Activated naive CD4-positive, alpha-beta T cell treated with anti-CD3 and anti-CD28 coated beads, Interleukin-2, amount 50 U/mL, for 24 hours (primary cell): ENCODE results near the gene BTBD2.

ENCODE experiments used
- H3K27ac Mint-ChIP-seq: one replicate; pipeline ENCODE4 v1.8.0; 2021; ENCODE audit warnings: mild to moderate bottlenecking, mixed read lengths
- H3K27me3 Mint-ChIP-seq: one replicate; pipeline ENCODE4 v1.8.0; 2021; ENCODE audit warnings: mixed read lengths
- H3K36me3 Mint-ChIP-seq: one replicate; pipeline ENCODE4 v1.8.0; 2021; ENCODE audit warnings: mixed read lengths
- H3K4me1 Mint-ChIP-seq: one replicate; pipeline ENCODE4 v1.8.0; 2021; ENCODE audit warnings: mixed read lengths
- H3K4me3 Mint-ChIP-seq: one replicate; pipeline ENCODE4 v1.8.0; 2021; ENCODE audit warnings: mild to moderate bottlenecking, mixed read lengths
- H3K9me3 Mint-ChIP-seq: one replicate; pipeline ENCODE4 v1.8.0; 2021; ENCODE audit warnings: mixed read lengths

BTBD2 gene

DNA sequence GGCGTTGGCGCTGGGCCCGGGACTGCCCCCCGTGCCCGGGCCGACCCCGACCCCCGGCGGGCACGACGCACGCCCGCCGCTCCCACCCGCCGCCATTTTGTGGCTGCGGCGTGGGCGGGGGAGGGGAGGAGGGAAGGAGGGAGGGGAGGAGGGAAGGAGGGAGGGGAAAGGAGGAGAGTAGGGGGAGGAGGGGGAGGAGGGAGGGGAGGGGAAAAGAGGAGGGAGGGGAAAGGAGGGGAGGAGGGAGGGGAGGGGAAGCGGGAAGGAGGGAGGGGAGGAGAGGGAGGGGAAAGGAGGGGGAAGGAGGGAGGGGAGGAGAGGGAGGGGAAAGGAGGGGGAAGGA lies at the start of gene BTBD2:
TSS of gene BTBD2 (minus strand) at position 107 of the 343 bp plus-strand sequence. CDS start at position 96, 11 bp downstream.
- Mint-ChIP-seq H3K27ac (peak within 1 kb of the TSS; percentile 17), H3K27me3 (no peaks in the 10 kb centered on the region), H3K4me3 (peak within 1 kb of the TSS; percentile 59), H3K9me3 (no peaks in the 10 kb centered on the region), H3K4me1 (peaks cover 17% of the 10 kb centered on the region), H3K36me3 (no peaks in the 10 kb centered on the region)

DNA sequence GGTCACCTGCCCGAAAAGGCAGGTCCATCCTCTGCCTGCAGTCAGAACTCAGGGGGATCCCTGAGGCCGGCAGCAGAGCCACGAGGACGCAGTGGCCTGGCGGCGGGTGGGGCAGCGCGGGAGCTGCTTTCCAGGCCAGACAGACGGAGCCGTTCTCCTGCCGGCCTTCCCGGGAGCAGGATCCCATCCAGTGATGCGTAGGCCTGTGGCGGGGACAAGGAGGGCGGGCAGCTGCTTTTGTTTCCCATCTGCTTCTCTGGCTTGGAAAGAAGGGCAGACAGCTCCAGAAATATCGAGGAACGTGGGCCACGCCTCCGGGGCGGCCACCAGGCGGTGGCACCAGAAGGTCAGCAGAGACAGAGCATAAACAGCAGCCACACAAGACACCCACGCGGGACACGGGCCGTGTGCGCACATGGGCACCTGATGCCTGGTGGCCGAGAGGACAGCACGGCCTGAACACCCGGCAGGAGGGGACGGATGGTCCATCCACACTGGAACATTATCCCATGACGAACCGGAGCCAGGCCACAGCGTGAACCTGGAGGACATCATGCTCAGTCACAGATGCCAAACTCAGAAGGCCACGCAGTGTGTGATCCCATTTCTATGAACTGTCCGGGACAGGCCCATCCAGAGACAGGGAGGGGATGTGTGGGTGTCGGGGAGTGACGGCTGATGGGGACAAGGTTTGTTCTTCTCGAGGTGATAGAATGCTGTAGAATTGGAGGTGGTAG lies 49.4 kb upstream of the BTBD2 start:
- Mint-ChIP-seq H3K4me3 (no peak overlapping the region), H3K4me1 (peaks cover 30% of the 10 kb centered on the region), H3K36me3 (no peaks in the 10 kb centered on the region), H3K27ac (no peak overlapping the region), H3K9me3 (no peaks in the 10 kb centered on the region), H3K27me3 (no peaks in the 10 kb centered on the region)

DNA sequence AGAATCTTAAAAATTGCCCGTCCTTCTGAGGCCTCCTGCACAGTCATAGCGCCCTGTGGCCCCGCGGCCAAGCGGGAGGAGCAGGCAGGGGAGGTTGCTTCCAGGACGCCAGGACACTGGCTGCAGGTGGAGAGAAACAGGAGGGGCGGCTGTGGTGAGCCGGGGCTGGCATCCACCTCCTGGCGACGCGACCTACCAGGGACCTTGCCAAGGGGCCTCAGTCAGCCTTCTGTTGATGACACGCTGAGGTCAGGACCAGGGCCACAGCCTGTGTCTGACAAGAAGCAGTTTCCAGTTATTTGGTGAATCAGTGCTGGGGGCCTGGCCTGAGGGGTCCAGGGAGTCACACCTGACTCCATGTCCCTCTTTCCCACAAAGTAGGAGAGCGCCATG lies 48.9 kb upstream of the BTBD2 start:
- no peak overlapping the region for H3K27ac Mint-ChIP-seq
- peaks cover 27% of the 10 kb centered on the region for H3K4me1 Mint-ChIP-seq
- no peak overlapping the region for H3K4me3 Mint-ChIP-seq

DNA sequence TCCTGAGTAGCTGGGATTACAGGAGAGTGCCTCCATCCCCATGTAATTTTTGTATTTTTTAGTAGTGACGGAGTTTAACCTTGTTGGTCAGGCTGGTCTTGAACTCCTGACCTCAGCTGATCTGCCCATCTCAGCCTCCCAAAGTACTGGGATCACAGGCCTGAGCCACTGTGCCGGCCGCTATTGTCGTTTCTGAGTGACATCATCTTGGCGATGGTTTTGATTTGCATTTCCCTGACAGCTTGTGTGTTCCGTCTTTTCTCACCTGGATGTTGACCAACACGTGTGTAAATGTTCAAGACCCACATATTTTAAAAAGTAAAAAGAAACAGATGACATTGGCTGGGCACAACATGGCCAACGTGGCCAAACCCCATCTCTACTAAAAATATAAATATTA lies 48.3 kb upstream of the BTBD2 start:
- peaks cover 31% of the 10 kb centered on the region for H3K4me1 Mint-ChIP-seq

More for the DNA sequence above, 48.9 kb upstream of the BTBD2 start:
- no peaks in the 10 kb centered on the region for H3K9me3 Mint-ChIP-seq
- no peaks in the 10 kb centered on the region for H3K27me3 Mint-ChIP-seq
- H3K36me3 Mint-ChIP-seq = no peaks in the 10 kb centered on the region

DNA sequence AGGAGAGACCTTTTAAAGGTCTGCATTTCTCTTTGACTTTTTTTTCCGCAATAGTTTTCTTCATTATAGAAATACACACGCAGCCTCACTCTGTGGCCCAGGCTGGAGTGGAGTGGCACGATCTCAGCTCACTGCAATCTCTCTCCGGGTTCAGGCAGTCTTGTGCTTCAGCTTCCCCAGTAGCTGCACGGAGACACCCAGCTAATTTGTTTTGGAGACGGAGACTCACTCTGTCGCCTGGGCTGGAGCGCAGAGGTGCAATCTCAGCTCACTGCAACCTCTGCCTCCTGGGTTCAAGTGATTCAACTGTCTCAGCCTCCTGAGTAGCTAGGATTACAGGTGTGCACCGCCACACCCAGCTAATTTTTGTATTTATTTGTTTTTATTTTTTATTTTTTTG lies 47.3 kb upstream of the BTBD2 start:
- Mint-ChIP-seq H3K27me3 (no peaks in the 10 kb centered on the region), H3K27ac (peak overlapping the region; percentile 17), H3K4me3 (peak overlapping the region; percentile 90), H3K36me3 (no peaks in the 10 kb centered on the region), H3K4me1 (peaks cover 37% of the 10 kb centered on the region), H3K9me3 (no peaks in the 10 kb centered on the region)

More for the DNA sequence above, 48.3 kb upstream of the BTBD2 start:
- no peak overlapping the region for H3K4me3 Mint-ChIP-seq
- H3K36me3 Mint-ChIP-seq = no peaks in the 10 kb centered on the region
- H3K27ac Mint-ChIP-seq = peak overlapping the region; percentile 46
- no peaks in the 10 kb centered on the region for H3K27me3 Mint-ChIP-seq
- H3K9me3 Mint-ChIP-seq = no peaks in the 10 kb centered on the region

DNA sequence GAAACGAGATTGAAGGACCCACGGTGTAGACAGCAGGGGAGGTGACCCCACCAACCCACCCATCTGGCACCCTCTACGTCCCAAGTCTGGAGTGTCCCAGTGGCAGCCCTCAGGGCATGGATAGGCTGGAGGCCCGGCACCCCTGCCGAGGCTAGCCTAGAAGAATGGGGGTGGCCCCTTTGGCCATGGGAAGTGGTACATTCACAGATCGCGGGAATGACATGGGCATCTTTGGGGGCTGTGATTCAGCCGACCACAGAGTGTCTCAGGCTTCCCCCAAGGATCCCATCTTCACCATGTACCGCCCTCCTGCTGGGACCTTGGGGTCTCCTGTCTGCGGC lies 46.8 kb upstream of the BTBD2 start:
- peaks cover 37% of the 10 kb centered on the region for H3K4me1 Mint-ChIP-seq
- H3K9me3 Mint-ChIP-seq = no peaks in the 10 kb centered on the region
- no peaks in the 10 kb centered on the region for H3K27me3 Mint-ChIP-seq
- no peaks in the 10 kb centered on the region for H3K36me3 Mint-ChIP-seq
- H3K27ac Mint-ChIP-seq = peak overlapping the region; percentile 17
- peak overlapping the region; percentile 90 for H3K4me3 Mint-ChIP-seq

DNA sequence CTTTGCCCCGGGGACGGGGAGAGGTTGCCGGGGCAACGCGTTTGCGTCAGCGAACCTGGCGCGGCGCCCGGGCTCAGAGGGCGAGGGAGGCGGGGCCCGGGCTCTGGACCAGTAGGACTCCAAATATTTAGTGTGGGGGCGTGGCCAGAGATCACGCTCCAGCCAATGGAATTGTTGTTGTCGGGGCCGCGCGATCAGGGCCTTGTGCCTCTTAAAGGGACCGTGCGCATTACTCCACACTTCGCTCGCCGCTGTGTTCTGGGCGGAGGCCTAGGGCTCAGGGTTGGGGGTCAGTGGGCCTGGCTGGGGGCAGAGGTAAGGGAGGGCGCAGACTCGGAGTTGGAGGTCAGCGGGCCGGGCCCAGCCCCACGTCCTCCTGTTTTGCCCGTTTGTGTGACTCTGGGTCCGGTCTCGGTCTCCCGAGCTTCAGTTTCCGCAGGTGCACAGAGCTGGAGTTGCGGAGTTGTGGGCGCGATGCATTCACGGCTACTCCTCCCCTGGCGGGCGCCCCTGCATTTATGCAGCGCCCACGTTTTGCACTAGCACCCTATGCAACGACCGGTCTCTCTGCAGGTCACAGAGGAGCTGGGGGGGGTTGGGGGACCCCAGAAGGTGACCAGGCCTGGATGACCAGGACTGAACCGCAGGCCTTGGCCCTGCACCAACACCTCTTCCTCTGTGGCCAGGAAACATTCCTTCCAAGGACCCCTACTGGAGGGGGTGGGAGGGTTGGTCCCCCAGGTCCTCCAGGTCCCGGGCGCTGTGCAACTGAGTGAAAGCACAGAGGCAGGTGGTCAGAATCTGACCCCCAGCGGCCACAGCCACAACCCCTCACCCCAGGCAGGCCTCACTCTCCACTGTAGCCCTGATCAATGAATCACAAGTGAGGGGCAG lies 46.2 kb upstream of the BTBD2 start:
- Mint-ChIP-seq H3K9me3 (no peaks in the 10 kb centered on the region), H3K4me1 (peaks cover 44% of the 10 kb centered on the region), H3K4me3 (peak overlapping the region; percentile 90), H3K27ac (peak overlapping the region; percentile 94), H3K36me3 (no peaks in the 10 kb centered on the region), H3K27me3 (no peaks in the 10 kb centered on the region)

DNA sequence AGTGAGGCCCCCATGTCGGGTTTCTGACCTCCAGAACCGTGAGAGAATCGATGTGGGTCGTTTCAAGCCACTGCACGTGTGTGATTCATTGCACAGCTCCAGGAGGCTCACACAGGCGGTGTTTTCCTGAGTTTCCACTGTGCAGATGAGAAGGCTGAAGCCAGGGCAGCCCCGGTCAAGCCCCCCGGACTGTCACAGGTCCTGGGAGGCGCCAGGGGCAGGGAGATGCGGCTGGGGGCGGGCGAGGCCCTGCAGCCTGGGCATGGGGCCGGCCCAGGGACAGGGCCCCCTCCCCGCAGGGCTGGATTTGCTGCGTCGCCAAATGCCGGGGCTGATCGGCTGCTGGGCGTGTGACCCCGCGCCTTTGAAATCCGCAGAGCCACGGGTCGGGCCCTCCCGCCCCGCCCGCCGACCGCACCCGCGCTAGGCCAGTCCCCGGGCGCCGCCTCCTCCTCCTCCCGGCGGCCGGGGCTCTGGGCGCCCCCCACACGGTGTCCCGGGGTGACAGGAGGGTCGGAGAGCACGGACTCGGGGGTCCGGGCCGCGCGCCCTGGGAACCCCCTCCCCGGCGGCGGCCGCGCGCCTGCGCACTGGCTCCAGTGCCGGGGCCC lies 45.5 kb upstream of the BTBD2 start:
- H3K27ac Mint-ChIP-seq = peak overlapping the region; percentile 98
- H3K4me3 Mint-ChIP-seq = peak overlapping the region; percentile 90
- peaks cover 48% of the 10 kb centered on the region for H3K4me1 Mint-ChIP-seq
- no peaks in the 10 kb centered on the region for H3K27me3 Mint-ChIP-seq
- no peaks in the 10 kb centered on the region for H3K36me3 Mint-ChIP-seq
- H3K9me3 Mint-ChIP-seq = no peaks in the 10 kb centered on the region

DNA sequence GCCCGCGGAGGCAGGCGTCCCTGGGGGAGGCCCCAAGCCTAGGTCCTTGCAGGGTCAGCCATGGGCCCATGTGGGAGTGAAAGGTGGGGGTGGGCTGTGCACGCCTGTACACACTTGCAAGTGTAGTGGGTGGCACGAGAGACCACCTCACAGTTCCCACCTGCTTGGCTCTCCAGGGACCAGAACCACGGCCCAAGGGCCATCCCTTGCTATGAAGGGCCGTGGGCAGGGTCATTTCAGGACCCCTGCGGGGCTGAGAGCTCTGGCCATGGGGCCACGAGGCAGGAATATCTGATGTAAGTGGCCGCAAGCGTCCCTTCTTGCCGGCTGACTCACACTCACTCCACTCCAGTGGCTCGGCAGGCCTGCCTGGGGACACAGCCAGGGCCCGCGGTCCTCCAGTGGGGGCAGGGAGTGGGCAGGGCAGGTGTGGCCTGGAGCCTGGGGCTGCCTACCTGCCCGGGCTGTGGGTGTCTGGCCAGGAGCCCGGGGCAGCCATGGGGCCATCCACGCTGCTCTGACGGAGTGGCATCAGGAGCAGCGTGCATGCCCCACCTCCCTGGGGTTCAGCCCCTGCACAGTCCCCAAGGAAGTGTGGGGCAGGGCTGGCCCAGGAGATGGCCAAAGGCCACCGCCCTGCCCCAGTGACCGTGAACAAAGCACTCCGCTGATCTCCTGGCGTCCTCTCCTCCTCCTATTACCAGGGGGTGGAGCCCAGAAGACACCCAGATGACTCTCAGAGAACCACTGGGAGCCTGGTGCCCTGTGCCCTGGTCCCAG lies 44.1 kb upstream of the BTBD2 start:
- no peaks in the 10 kb centered on the region for H3K27me3 Mint-ChIP-seq
- H3K4me1 Mint-ChIP-seq = peaks cover 59% of the 10 kb centered on the region
- no peaks in the 10 kb centered on the region for H3K9me3 Mint-ChIP-seq
- H3K27ac Mint-ChIP-seq = peak overlapping the region; percentile 98
- H3K36me3 Mint-ChIP-seq = no peaks in the 10 kb centered on the region
- H3K4me3 Mint-ChIP-seq = peak overlapping the region; percentile 89

DNA sequence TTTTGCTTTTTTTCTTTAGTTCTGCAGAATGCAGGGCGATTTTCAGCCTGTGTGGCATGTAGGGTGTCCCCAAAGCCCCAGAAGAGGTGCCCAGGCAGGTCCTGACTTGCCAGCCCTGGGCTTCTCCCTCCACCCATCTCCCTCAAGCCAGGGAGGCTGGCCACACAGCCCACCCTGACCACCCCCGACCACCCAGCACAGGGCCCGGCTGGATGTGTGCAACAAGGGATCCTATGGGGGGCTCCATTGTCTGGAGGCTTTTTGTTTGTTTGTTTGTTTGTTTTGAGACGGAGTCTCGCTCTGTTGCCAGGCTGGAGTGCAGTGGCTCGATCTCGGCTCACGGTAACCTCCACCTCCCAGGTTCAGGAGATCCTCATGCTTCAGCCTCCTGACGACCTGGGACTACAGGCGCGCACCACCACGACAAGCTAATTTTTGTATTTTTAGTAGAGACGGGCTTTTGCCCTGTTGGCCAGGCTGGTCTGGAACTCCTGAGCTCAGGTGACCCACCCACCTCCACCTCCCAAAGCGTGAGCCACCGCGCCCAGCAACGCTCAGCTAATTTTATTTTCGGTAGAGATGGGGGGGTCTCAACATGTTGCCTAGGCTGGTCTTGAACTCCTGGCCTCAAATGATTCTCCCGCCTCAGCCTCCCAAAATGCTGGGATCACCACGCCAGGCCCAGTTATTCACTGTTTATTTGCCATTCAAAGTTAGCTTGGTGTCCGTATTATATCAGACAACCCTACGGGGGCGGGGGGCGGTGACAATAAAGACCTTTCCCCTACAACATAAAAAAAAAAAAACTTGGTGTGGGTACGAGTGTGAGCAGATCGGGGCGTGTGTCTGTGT lies 43.3 kb upstream of the BTBD2 start:
- Mint-ChIP-seq H3K9me3 (no peaks in the 10 kb centered on the region), H3K27me3 (no peaks in the 10 kb centered on the region), H3K4me1 (peaks cover 59% of the 10 kb centered on the region), H3K4me3 (peak overlapping the region; percentile 11), H3K36me3 (no peaks in the 10 kb centered on the region), H3K27ac (peak overlapping the region; percentile 65)

DNA sequence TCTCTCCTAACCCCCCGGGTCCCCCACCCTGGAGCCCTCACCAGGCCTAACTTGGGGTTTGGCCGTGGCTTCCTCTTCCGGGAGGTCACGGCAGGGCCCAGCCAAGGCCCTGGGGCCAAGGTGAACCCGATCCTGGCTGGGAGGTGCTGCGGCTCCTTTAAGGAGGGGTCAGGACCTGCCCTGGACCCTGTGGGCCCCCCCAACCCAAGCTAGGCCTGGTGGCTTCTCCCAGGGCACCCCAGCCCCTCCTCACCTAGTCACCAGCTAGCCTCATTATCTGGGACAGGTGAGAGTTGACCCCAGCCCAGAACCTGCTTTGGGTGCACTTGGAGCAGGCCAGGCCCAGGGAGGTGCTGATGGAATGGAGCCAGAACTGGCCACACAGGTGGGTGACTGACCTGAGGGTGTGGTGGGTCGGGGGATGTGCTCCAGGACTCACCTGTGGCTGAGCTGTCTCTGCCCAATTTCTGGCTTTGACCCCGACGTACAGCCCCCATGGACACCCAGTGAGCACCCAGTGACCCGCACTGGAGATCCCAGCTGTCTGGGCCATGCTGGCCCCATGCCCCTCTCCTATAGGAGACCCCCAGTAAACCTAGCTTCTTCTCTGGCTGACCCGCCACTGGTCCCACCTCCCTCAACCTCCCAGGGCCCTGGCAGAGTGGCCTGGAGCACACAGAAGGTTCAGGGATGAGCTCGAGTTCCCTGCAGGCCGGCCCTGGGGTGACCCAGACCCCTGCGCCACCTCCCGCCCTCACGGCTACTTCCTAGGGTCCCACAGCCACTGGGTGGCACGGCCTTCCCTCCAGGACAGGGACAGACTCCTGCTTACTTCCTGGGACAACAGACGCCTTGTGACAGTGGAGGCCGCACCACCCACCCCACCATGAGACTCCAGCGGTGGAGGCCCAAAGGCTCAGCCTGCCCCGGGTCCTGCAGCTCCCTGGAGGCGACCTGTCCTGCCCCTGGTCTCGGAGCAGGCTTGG lies 42.3 kb upstream of the BTBD2 start:
- Mint-ChIP-seq H3K4me1 (peaks cover 55% of the 10 kb centered on the region), H3K4me3 (no peak overlapping the region), H3K27ac (peak overlapping the region; percentile 87), H3K27me3 (no peaks in the 10 kb centered on the region), H3K9me3 (no peaks in the 10 kb centered on the region), H3K36me3 (no peaks in the 10 kb centered on the region)

DNA sequence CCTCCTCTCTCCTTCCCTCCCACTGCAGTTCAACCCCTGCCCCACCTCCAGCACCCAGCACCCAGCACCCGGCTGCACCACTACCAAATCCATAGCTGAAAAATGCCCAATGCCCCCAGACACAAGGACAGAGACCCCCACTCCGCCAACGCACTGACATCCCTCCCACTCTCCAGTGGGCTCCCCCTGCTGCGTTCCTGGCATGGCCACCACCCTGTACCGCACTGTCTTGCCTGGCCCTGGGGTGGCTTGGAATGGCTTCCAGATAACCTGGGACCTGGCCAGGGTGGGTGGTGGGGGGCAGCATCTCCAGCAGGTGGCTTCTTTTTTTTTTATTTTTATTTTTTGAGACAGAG lies 41.3 kb upstream of the BTBD2 start:
- no peaks in the 10 kb centered on the region for H3K36me3 Mint-ChIP-seq
- no peaks in the 10 kb centered on the region for H3K9me3 Mint-ChIP-seq
- no peaks in the 10 kb centered on the region for H3K27me3 Mint-ChIP-seq
- H3K4me3 Mint-ChIP-seq = no peak overlapping the region
- peaks cover 52% of the 10 kb centered on the region for H3K4me1 Mint-ChIP-seq
- peak overlapping the region; percentile 87 for H3K27ac Mint-ChIP-seq

DNA sequence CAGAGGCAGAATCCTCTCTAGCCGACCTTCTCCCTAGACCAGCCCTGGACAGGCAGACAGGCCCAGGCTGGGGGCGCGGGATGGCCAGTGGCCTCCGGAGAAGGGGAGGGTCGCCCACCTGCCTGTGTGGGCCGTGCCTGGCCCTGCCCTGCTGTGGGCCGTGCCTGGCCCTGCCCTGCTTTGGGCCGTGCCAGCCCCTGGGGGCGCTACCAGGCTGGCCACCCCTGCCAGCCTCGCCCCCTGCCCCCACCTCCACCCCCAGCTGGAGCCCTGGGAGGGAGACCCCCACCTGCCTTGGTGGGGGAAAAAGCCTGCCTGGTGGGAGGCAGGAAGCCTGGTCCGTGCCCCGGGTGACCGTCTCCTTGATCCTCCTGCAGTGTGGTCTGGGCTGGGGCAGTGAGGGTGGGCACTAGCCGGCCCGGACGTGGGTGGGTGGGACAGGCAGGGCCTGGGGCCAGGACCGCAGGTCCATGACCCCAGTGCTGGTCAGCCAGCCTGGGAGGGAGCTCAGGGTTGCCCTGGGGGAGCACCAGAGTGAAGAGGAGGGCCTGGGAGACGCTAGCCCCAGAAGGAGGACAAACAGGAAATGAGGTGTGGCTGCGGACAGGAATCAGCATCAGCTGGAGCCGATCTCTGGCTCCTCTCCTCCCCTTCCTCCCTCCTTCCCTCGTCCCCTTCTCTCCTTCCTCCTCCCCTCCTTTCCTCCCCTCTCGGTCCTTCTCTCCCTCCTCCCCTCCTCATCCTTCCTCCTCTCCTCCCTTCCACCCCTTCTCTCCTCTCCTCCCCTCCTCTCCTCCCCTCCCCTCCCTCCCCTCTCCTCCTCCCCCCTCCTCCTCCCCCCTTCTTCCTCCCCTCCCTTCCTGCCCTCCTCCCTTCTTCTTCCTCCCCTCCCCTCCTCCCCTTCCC lies 40.7 kb upstream of the BTBD2 start:
- H3K4me3 Mint-ChIP-seq = peak overlapping the region; percentile 60

More for the DNA sequence above, 40.7 kb upstream of the BTBD2 start:
- Mint-ChIP-seq H3K36me3 (no peaks in the 10 kb centered on the region), H3K9me3 (no peaks in the 10 kb centered on the region), H3K4me1 (peaks cover 55% of the 10 kb centered on the region), H3K27ac (peak overlapping the region; percentile 89), H3K27me3 (no peaks in the 10 kb centered on the region)
